ENCODE results near the gene PPM1F.

PPM1F gene, protein sequence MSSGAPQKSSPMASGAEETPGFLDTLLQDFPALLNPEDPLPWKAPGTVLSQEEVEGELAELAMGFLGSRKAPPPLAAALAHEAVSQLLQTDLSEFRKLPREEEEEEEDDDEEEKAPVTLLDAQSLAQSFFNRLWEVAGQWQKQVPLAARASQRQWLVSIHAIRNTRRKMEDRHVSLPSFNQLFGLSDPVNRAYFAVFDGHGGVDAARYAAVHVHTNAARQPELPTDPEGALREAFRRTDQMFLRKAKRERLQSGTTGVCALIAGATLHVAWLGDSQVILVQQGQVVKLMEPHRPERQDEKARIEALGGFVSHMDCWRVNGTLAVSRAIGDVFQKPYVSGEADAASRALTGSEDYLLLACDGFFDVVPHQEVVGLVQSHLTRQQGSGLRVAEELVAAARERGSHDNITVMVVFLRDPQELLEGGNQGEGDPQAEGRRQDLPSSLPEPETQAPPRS

GRCh38 chr22:21952586-21953571 is at the start of gene PPM1F:
Gene PPM1F, minus strand, starts transcription at chr22:21952848. Its CDS starts 6,800 bp downstream, at chr22:21946048.
- peak; percentile 94 for DNase-seq

DNA sequence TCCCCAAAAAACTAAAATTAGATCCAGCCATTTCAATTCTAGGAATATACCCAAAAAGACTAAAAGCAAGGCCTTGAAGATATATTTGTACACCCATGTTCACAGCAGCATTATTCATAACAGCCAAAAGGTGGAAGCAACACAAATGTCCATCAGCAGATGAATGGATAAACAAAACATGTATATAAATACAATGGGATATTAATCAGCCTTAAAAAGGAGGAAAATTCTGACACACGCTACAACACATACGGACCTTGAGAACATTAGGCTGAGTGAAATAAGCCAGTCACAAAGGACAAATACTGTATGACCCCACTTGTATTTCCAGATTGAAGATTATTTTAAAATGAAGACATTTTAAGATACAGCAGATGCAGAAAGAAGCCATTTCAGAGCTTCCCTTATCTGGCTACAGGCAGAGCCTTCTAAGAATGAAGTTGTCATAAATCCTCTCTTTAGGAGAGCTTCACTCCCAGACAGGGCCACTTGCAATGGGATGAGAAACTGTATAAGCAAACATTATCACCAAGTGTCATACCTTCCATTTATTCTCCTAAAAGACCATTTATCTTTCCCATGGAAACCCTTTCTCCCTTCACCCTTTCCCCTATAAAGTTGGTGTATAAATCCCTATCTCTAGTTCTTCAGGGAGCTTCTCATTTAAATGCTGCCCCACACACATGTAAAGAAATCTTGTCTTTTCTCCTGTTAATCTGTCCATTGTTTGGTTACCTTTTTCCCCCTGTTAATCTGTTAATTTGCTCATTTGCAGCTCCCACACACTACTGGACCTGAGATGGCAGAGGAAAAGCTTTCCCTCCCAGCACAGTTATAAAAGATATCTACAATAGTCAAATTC is 49.2 kb upstream of the PPM1F start:
- no peak for DNase-seq

DNA sequence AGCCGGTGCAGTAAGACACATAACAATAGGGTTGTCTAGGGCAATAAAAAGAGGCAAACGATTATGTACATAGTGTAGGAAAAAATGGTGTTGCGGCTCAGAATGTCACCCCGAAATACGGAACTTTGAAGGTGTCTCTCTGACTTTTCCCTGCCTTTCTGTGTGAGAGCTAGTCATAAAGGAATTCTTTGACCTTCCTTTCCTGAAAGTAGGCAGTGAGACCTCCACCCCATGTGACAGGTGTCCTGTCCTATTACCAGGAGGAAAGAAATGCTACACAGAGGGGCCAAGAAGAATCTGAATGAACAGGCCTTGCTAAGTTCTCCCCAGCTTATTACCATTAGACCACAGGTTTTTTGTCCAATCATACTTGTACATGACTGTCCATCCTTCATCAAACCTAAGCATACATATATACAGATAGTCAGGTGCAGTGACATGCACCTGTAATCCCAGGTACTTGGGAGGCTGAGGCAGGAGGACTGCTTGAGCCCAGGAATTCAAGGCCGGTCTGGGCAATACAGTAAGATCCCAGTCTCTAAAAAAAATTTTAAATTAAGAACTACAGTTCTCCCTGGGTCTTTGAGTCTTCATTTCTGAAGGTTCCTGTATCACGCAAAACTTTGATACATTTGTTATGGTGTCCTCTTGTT is 46.1 kb upstream of the PPM1F start:
- DNase-seq: no peak

DNA sequence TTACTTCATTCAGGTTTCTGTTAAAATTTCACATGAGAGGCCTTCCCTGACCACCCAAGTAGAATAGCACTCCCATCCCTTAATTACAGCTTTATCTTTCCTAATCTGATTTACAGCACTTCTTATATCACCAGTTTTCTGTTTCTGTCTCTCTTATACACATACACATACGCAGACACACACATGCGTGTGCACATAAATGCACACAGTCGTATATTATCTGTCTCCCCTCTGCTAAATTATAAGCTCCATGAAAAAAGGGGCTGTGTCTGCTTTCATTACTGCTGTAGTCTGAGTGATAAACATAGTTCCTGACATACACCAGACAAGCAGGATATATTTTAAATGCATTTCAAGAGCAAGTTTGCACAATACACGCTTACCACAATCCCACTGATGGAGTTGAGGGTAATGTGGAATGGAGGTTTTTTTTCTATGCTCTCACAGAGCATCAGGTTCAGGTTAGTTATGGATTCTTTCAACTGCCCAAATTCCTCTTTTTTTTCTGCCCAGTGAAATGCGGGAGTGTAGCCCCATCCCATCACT is 43.6 kb upstream of the PPM1F start:
- DNase-seq: no peak

DNA sequence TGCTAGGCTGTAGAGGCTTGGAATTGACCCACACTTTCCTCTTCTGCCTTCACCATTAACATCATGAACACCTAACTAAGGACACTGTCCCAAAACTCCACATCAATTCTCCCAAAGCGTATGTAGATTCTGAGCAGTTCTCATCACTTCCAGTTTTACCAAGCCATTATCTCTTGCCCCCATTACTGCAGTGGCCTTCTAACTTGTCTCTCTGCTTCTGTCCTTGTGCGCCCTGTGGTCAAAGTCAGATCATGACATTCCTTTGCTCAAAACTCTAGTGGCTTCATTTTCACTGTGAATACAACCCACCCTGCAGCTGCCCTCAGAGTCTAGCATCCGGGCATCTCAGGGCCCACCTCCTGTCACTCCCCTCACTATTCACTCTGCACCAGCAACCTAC is 43.0 kb upstream of the PPM1F start:
- DNase-seq: no peak

GRCh38 chr22:21994881-21995444 is 42.3 kb upstream of the PPM1F start:
- DNase-seq: no peak

- DNase-seq: no peak
Measured at GRCh38 chr22:21992593-21993237, 40.1 kb upstream of the PPM1F start.

DNA sequence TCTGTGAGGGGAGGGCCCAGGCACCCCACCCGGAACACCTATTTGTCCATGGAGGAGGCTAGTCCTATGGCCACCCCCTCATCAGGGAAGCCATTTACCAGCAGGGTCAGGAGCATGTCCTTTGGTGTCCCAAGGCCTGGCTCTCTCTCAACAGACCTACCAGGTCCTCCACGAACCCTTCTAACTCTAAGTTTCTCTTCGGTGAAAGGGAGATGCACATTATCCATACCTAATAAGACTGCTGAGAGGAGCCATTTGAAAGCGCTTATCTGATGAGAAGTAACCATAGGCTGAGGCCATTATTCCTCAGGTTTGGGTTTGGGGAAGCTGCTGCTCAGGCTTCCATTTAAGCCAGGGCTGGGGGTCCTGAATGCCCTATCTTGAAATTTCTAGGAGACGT is 39.1 kb upstream of the PPM1F start:
- DNase-seq: no peak

DNA sequence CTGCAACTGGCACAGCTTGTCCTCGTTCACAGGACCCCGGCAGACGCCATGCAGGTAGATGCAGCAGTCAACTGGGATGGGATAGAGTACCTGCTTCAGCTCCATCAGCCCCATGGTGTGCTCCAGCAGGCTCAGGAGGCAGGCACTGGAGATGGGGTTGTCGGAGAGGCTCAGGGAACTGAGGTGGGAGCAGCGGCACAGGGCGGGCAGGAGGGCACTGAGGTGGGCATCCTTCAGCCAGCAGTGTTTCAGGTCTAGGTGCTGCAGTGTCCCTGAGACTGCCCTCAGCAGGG is 38.6 kb upstream of the PPM1F start:
- no peak for DNase-seq

DNA sequence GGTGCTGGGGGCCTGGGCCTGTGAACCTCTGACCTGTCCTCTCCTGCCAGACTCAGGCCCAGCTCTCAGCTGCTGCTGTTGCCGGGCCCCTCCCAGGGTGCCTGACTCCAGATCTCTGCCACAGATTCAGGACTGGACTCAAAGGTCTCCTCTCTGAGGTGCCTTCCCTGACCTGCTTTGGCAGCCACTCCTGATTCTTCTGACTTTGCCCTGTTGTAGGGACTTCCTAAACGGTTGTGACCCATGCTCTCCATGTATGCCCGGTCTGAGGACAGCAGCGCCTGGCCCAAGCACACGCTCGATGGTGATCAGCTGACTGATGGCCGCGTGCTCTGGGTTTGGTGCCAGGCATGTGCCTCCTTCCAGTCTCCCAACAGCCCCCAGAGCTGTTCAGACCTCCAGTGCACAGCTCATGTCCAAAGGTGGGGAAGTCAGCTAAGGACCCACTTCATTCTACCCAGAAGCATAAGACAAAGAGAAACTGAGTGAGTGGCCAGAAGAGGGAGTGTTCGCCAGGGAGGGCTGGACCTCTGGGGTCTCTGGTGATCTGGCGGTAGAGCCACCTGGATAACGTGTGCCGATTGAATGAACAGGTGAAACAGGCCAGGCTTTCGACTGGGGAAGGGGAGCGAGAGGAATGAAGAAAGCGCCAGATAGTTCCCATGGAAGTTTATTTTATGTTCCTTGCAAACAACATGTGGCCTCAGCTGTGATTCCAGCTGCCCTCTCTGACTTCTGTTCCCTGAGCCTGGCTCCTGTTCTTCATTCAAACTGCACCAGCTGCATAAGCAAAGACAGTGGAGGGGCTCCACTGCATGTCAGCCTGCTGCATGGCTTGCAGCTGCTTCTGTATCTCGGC is 38.0 kb upstream of the PPM1F start:
- DNase-seq: no peak

- no peak for DNase-seq
Measured at GRCh38 chr22:21989049-21989448, 36.4 kb upstream of the PPM1F start.

- DNase-seq: no peak
Measured at GRCh38 chr22:21985214-21985613, 32.6 kb upstream of the PPM1F start.

DNA sequence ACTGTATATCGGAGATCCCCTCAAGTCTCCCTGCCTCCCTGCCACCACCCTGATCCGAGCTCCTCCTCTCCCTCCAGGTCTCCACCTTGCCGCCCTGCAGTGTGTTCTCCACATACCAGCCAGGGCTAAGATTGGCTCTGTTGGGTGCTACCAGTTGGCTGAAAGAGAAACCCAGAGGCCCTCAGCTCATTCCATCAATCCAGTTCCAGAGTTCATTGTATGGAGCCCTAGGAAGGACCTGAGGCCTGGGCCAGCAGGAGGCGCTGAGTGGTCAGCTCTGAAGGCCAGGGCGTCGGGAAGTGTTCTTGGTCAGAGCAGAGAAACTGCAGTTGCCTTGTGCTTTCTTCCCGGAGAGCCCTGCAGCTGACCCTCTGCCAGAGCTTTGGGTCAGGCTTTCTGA is 32.1 kb upstream of the PPM1F start:
- DNase-seq: no peak

DNA sequence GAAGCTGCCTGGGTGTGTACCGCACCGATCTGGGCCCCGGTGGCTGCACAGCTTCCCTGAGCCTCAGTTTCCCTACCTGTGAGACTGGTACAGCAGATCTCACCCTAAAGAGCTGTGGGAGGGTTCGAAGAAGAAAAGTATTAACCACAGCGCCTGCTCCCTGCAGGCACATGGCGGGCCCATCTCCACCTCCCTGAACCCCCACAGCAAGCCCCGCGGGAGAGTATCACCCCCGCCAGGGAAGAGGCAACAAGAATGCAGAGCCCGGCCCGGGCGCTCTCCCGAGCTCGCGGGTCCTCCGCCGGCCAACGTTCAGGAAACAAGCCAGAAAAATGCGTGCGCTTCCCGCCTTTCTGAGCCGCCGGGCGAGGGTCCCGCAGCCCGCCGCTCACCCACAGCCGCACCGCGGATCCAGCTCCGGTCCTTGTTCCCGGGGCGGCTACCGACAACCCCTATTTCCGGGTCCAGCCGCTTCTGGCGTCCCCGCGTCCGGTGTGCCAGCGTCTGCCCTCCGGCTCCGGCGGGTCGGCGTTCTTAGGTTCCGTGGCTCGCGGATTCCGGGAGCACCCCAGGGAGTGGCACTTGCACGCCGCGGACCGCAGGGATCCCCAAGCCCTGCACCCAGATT is 29.8 kb upstream of the PPM1F start, which contains the start of gene TOP3B:
TSS of gene TOP3B (minus strand) at position 450 of the 628 bp plus-strand sequence. CDS start 7,078 bp downstream, outside the sequence.
- peak; percentile 92 for DNase-seq

DNA sequence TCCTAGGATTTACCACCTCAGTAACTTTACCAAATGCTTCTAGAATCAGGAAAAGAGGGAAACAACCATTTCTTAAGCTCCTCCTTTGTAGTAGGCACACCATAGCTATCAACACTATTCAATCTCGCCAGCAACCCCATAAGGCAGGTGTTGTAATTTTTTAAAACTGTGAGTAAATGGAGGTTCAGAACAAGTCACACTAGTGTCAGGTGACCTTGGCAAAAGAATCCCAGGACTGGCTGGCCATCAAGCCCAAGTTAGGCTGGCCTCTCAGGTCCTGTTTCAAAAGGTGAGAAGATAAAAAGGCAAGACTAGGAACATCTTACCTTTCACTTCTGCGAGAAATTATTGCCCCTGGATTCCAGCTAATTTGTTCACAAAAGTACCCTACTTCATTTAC is 29.2 kb upstream of the PPM1F start:
- DNase-seq: no peak

DNA sequence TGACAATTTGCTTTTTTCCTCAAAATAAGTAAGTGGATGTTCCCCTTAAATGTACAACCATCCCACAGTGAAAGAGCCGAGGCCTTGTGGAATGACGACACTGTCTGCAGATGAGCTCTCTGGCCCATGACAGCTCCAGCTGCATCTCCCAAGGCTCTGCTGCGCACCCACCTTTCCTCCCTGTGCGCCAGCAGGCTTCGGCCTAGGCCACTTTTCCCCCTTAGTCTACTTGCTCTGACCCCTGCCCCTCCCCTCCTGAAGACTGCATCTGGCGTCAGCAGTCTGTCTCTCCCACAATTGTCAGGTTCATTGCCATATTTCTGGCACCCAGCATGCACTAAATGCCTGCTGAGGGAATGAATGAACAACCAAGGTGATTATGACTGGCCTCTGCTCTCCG is 27.9 kb upstream of the PPM1F start:
- DNase-seq: no peak

GRCh38 chr22:21978564-21979386 is 26.1 kb upstream of the PPM1F start:
- DNase-seq: no peak

GRCh38 chr22:21977814-21978213 is 25.2 kb upstream of the PPM1F start:
- no peak for DNase-seq
